ENCODE measurements around the gene TSSK2.
"Not testable (repeated sequence)": the region's sequence is repeated elsewhere in the genome, so short reads cannot be mapped to it uniquely, and the experiment has no call there.

Gene TSSK2

GRCh38 chr22:19146215-19146968 is 15.3 kb downstream of the TSSK2 start:
- no peak for DNase-seq

GRCh38 chr22:19147195-19147780 is 16.2 kb downstream of the TSSK2 start:
- DNase-seq: no peak

- no peak for DNase-seq
Measured at GRCh38 chr22:19148417-19149046, 17.4 kb downstream of the TSSK2 start.

- no peak for DNase-seq
Measured at GRCh38 chr22:19149047-19149883, 18.2 kb downstream of the TSSK2 start.

- no peak for DNase-seq
Measured at GRCh38 chr22:19149991-19150390, 18.9 kb downstream of the TSSK2 start, which contains the start of gene GSC2. GSC2 (minus strand) TSS chr22:19150292; CDS start chr22:19150283, 9 bp downstream.

GRCh38 chr22:19150482-19151328 is 19.6 kb downstream of the TSSK2 start:
- DNase-seq: no peak

- DNase-seq: no peak
Measured at GRCh38 chr22:19151329-19152191, 20.5 kb downstream of the TSSK2 start.

- no peak for DNase-seq
Measured at GRCh38 chr22:19152942-19153883, 22.1 kb downstream of the TSSK2 start.

GRCh38 chr22:19156109-19156508 is 25.0 kb downstream of the TSSK2 start:
- not testable (repeated sequence) for DNase-seq

- DNase-seq: not testable (repeated sequence)
Measured at GRCh38 chr22:19158649-19159048, 27.5 kb downstream of the TSSK2 start.

- no peak for DNase-seq
Measured at GRCh38 chr22:19164425-19164824, 33.3 kb downstream of the TSSK2 start.

- no peak for DNase-seq
Measured at GRCh38 chr22:19166421-19166820, 35.3 kb downstream of the TSSK2 start.

- DNase-seq: no peak
Measured at GRCh38 chr22:19167106-19167869, 36.2 kb downstream of the TSSK2 start.

GRCh38 chr22:19168088-19168890 is 37.2 kb downstream of the TSSK2 start:
- no peak for DNase-seq

- no peak for DNase-seq
Measured at GRCh38 chr22:19169002-19169946, 38.2 kb downstream of the TSSK2 start.

GRCh38 chr22:19169947-19170318 is 38.8 kb downstream of the TSSK2 start:
- no peak for DNase-seq

Measured in GDM1 (cell line).